Esophagus squamous epithelium (tissue), 4 donors: Measurements from ENCODE around the gene ABT1.

Source experiments
- POLR2A ChIP-seq, 4 donors: fragments of 450-650 bp; IDR thresholded peaks; one replicate each; pipeline ENCODE4 v1.6.1; 2017; ENCODE audit warnings: antibody characterized with exemption in 4 of 4, mild to moderate bottlenecking in 4 of 4, moderate library complexity in 3 of 4
- TF ChIP-seq, protein P1 (sequence below), 6 experiments: fragments of 450-650 bp in 4 of 6; fragments of 200-600 bp in 2 of 6; sonication (generic) in 2 of 6; IDR thresholded peaks; one replicate each; pipeline ENCODE4 v1.5.1; 2016 to 2019; ENCODE audit warnings: antibody characterized with exemption in 6 of 6, mild to moderate bottlenecking in 4 of 6, moderate library complexity in 4 of 6

DNA sequence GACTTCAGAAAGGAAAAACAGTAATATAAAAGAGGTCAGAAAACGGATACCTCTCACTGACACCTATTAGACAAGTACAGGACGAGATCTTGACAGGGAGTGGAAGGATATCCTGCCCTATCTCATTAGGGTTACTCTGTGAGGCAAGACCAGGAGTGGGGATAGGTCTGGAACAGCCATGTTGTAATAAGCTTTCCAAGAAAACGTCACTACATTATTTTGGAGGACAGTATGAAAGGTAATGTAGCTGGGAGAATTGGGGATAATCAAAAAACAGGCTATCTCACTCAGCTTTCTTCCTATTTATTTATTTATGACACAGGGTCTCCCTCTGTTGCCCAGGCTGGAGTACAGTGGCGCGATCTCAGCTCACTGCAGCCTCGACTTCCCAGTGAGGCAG, 33.3 kb upstream of the ABT1 start:
- TF ChIP-seq, protein P1, sequence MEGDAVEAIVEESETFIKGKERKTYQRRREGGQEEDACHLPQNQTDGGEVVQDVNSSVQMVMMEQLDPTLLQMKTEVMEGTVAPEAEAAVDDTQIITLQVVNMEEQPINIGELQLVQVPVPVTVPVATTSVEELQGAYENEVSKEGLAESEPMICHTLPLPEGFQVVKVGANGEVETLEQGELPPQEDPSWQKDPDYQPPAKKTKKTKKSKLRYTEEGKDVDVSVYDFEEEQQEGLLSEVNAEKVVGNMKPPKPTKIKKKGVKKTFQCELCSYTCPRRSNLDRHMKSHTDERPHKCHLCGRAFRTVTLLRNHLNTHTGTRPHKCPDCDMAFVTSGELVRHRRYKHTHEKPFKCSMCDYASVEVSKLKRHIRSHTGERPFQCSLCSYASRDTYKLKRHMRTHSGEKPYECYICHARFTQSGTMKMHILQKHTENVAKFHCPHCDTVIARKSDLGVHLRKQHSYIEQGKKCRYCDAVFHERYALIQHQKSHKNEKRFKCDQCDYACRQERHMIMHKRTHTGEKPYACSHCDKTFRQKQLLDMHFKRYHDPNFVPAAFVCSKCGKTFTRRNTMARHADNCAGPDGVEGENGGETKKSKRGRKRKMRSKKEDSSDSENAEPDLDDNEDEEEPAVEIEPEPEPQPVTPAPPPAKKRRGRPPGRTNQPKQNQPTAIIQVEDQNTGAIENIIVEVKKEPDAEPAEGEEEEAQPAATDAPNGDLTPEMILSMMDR (IDR thresholded peaks at IDR 0.05) = no peak
- TF ChIP-seq POLR2A (IDR thresholded peaks at IDR 0.05) = no peak
